Bone marrow (tissue), 2 donors: Measurements from ENCODE around the gene ANAPC13.

Experiments used
- DNase-seq, 2 donors: peaks; one replicate each; lab custom pipeline; 2025; lab: John Stamatoyannopoulos, UW

The ANAPC13 gene

GRCh38 chr3:134453631-134454030 lies 32.2 kb downstream of the ANAPC13 start:
- DNase-seq = no peak

GRCh38 chr3:134449951-134450350 lies 35.8 kb downstream of the ANAPC13 start:
- DNase-seq = no peak

DNA sequence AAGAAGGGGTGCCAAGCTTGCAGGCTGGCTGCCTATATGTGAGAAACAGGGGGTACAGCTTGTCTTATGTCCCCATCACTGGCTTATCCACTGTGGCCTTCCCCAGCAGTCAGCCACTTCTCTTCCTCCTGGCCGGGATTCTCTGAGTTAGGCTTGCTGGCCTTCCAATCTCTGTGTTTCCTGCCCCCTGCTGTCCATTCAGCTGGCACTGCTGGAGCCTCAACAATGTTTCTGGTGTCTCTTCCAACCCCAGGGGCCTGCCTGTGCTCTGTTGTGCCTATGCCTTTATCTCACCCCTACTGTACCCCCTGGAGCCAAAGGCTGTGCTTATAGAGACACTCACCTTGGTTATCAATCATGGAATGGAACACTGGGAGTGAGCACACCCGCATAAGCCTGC lies 36.5 kb downstream of the ANAPC13 start:
- no peak for DNase-seq

GRCh38 chr3:134448664-134449063 lies 37.1 kb downstream of the ANAPC13 start:
- no peak for DNase-seq

DNA sequence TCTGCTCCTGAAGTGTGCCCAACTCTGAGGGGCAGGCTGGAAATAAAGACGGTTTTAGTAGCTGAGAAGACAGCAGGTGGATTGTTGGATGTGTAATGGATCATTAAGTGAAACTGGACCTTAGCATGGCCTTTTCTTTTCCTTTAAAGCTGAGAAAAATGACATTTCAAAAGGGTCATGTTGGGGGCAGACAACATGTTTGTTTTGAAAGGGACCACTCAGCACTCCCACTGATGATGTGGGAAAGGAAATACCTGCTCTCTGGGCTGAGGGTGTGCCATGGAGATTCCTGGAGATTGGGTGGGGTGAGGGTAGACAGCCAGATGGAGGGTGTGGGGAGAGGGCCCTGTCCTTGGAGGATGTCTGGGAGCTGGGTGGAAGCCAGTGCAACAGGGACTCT lies 38.4 kb downstream of the ANAPC13 start:
- no peak for DNase-seq

GRCh38 chr3:134446800-134447199 lies 39.0 kb downstream of the ANAPC13 start:
- no peak for DNase-seq

GRCh38 chr3:134445636-134446035 lies 40.1 kb downstream of the ANAPC13 start:
- DNase-seq = no peak

DNA sequence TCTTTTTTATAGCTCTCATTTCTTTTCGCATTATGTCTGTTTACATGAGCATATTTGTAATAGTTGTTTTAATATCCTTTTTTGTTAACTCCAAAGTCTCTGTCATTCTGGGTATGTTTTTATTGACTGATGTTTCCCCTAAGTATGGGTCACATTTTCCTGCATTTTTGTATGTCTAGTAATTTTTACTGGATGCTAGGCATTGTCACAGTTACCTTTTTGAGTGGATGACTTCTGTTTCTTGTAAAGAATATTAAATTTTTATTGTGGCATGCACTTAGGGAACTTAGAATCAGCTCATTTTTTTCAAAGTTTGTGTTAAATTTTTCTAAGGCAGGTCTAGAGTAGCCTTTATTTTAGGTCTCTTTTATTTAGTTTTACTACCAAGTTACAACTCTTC lies 40.7 kb downstream of the ANAPC13 start:
- DNase-seq = no peak

GRCh38 chr3:134441821-134442220 lies 44.0 kb downstream of the ANAPC13 start:
- DNase-seq = no peak

GRCh38 chr3:134441321-134441720 lies 44.5 kb downstream of the ANAPC13 start:
- DNase-seq = no peak

DNA sequence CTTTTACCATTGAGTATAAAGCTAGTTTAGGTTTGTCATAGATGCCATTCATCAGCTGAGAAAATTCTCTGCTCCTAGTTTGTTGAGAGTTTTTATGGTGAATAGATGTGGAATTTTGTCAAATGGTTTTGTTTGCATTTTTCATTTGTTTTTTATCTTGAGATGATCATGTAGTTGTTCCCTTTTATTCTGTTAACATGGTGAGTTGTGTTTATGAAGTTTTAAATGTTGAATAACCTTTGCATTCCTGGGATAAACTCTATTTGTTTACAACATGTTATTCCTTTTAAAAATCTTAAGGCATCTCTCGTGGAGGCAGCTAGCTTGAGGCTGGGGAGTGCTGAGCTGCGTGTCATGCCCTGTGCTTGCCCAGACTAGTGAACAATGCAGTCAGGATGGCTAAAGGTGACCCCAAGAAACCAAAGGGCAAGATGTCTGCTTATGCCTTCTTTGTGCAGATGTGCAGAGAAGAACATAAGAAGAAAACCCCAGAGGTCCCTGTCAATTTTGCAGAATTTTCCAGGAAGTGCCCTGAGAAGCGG lies 48.5 kb downstream of the ANAPC13 start:
- DNase-seq = no peak

GRCh38 chr3:134432236-134432635 lies 53.5 kb downstream of the ANAPC13 start:
- no peak for DNase-seq

- no peak for DNase-seq
Measured at GRCh38 chr3:134430950-134431445, 54.8 kb downstream of the ANAPC13 start.

DNA sequence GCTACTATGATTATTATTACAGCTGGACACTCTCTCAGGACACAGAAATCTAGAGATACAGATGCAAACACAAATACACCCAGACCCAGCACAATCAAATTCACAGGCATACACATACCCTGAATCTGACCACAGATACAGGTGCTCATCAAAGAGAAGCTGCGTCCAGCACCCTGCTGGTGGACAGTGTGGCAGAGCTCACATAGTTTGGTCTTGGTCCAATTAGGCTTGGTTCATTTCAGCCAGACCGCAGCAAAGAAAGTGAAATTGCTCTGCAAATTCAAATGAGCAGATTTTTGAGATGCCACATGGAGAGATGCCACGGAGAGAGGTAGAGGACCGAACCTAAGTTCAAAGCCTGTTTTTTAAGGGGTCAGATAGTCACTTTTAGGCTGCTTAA lies 55.6 kb downstream of the ANAPC13 start:
- DNase-seq = no peak

- no peak for DNase-seq
Measured at GRCh38 chr3:134428401-134428800, 57.4 kb downstream of the ANAPC13 start.
